H7 (cell line): Measurements from ENCODE around the gene PCDHGA3. TPM values are rescaled to one million over a fixed set of nuclear protein-coding genes. Genes with fewer than 3 reads are reported as not detected.
A peak's percentile ranks its signal among the peaks of the same experiment; 100 is the strongest.
"Not testable (repeated sequence)": the region's sequence is repeated elsewhere in the genome, so short reads cannot be mapped to it uniquely, and the experiment has no call there.

ENCODE experiments used
- DNase-seq: peaks from one replicate; pipeline ENCODE4 v3.0.0; 2012
- H3K27me3 ChIP-seq: 2 replicates; pipeline ENCODE4 v1.6.0; 2011; ENCODE audit warnings: mild to moderate bottlenecking, low read length; ENCODE audit not compliant: control insufficient read depth, insufficient read depth
- H3K36me3 ChIP-seq: replicated peaks from 2 replicates; pipeline ENCODE4 v1.5.1; 2011; ENCODE audit warnings: low read length; ENCODE audit not compliant: control insufficient read depth, insufficient read depth
- H3K4me3 ChIP-seq: 2 replicates; pipeline ENCODE4 v1.5.1; 2011; ENCODE audit warnings: low read depth, mild to moderate bottlenecking, control low read depth, low read length, moderate library complexity; ENCODE audit not compliant: insufficient read depth
- total RNA-seq: library from RNA; depleted of rRNA; stranded (reverse); fragments of >200 nt; shearing (Covaris generic); gene quantifications from 2 replicates; pipeline ENCODE4 v1.2.3, GENCODE V29; 2014

PCDHGA3 gene
- total RNA-seq, 1 experiment from 2014 or later: 0.14 TPM

DNA sequence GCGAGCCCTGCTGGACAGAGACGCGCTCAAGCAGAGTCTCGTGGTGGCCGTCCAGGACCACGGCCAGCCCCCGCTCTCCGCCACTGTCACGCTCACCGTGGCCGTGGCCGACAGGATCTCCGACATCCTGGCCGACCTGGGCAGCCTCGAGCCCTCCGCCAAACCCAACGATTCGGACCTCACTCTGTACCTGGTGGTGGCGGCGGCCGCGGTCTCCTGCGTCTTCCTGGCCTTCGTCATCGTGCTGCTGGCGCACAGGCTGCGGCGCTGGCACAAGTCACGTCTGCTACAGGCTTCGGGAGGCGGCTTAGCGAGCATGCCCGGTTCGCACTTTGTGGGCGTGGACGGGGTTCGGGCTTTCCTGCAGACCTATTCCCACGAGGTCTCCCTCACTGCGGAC, 11.1 kb upstream of the PCDHGA3 start:
- not testable (repeated sequence) for H3K36me3 ChIP-seq, H3K27me3 ChIP-seq, DNase-seq, H3K4me3 ChIP-seq

DNA sequence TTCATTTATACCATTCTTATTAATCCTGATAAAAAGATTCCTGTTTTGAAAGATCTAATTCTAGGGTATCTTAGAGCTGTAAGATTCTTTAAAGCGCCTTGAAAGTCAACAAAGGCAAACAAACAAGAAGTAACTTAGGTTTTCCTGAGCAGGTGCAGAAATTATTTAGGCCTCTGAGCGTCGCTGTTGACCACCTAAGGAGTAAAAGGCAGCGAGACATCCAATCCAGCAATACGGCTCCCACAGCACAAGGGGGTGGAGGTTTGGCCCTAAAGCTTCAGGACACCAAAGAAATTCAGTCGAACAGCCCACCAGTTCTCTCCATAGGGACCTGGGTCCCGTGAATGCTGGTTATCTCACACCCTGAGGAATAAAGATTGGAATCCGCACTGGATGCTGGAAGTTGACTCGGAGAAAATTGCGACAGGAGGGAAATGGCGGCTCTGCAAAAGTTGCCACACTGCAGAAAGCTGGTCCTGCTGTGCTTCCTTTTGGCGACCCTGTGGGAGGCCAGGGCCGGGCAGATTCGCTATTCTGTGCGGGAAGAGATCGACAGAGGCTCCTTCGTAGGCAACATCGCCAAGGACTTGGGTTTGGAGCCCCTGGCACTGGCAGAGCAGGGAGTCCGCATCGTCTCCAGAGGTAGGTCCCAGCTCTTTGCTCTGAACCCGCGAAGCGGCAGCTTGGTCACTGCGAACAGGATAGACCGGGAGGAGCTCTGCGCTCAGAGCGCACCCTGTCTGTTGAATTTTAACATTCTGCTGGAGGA, 4.9 kb upstream of the PCDHGA3 start, which contains the start of gene PCDHGA2:
TSS of gene PCDHGA2 (plus strand) at position 223 of the 769 bp plus-strand sequence.
- peak; percentile 61 for DNase-seq
- Histone ChIP-seq H3K4me3 (no peak within 1 kb of the TSS), H3K36me3 (no peaks in the 10 kb centered on the region), H3K27me3 (no peaks in the 10 kb centered on the region)

DNA sequence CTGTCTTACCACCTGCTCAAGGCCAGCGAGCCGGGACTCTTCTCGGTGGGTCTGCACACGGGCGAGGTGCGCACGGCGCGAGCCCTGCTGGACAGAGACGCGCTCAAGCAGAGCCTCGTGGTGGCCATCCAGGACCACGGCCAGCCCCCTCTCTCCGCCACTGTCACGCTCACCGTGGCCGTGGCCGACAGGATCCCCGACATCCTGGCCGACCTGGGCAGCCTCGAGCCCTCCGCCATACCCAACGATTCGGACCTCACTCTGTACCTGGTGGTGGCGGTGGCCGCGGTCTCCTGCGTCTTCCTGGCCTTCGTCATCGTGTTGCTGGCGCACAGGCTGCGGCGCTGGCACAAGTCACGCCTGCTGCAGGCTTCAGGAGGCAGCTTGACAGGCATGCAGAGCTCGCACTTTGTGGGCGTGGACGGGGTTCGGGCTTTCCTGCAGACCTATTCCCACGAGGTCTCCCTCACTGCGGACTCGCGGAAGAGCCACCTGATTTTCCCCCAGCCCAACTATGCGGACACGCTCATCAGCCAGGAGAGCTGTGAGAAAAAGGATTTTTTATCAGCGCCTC, 2.8 kb upstream of the PCDHGA3 start:
- DNase-seq, H3K4me3 ChIP-seq, H3K27me3 ChIP-seq, H3K36me3 ChIP-seq: not testable (repeated sequence)

DNA sequence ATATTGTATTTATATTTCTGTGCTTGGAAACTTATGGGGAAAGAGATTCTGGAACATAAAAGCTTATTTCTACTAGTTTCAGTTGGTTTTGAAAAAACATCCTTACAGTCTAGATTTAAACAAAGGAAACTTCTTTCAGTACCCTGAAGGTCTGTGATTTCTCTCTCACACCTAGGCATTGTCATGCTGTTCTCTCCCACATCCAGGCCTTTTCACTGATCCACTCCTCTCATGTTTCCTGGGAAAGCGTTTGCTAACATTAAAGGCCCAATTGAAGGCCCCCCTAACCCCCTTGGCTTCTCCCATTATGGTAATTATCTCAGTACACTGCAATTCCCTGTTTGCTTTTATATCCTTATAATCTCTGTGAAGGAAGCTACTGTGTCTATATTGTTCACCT, 856 bp upstream of the PCDHGA3 start:
- Histone ChIP-seq H3K4me3 (no peak overlapping the region), H3K27me3 (no peaks in the 10 kb centered on the region), H3K36me3 (no peaks in the 10 kb centered on the region)
- no peak for DNase-seq

GRCh38 chr5:141343953-141344463, 379 bp downstream of the PCDHGA3 start:
- Histone ChIP-seq H3K36me3 (no peaks in the 10 kb centered on the region), H3K27me3 (no peaks in the 10 kb centered on the region), H3K4me3 (no peak overlapping the region)
- no peak for DNase-seq

GRCh38 chr5:141345327-141345726, 1.7 kb downstream of the PCDHGA3 start:
- no peak overlapping the region for H3K4me3 ChIP-seq
- DNase-seq: no peak

DNA sequence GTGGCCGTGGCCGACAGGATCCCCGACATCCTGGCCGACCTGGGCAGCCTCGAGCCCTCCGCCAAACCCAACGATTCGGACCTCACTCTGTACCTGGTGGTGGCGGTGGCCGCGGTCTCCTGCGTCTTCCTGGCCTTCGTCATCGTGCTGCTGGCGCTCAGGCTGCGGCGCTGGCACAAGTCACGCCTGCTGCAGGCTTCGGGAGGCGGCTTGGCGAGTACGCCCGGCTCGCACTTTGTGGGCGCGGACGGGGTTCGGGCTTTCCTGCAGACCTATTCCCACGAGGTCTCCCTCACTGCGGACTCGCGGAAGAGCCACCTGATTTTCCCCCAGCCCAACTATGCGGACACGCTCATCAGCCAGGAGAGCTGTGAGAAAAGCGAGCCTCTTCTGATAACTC, 2.4 kb downstream of the PCDHGA3 start:
- DNase-seq, H3K4me3 ChIP-seq, H3K27me3 ChIP-seq, H3K36me3 ChIP-seq: not testable (repeated sequence)

More at GRCh38 chr5:141345327-141345726, 1.7 kb downstream of the PCDHGA3 start:
- H3K36me3 ChIP-seq: no peaks in the 10 kb centered on the region
- H3K27me3 ChIP-seq: no peaks in the 10 kb centered on the region

- H3K4me3 ChIP-seq: no peak within 1 kb of the TSS
Measured at GRCh38 chr5:141349917-141350619, 6.4 kb downstream of the PCDHGA3 start, which contains the start of gene PCDHGB1. Gene PCDHGB1 (plus strand): TSS chr5:141350099. CDS start chr5:141350261, 162 bp downstream.

GRCh38 chr5:141351591-141351990, 8.0 kb downstream of the PCDHGA3 start:
- H3K36me3 ChIP-seq: no peaks in the 10 kb centered on the region
- no peak overlapping the region for H3K4me3 ChIP-seq
- no peaks in the 10 kb centered on the region for H3K27me3 ChIP-seq
- no peak for DNase-seq

More at GRCh38 chr5:141349917-141350619, 6.4 kb downstream of the PCDHGA3 start, which contains the start of gene PCDHGB1:
- peak; percentile 83 for DNase-seq
- Histone ChIP-seq H3K36me3 (no peaks in the 10 kb centered on the region), H3K27me3 (no peaks in the 10 kb centered on the region)

DNA sequence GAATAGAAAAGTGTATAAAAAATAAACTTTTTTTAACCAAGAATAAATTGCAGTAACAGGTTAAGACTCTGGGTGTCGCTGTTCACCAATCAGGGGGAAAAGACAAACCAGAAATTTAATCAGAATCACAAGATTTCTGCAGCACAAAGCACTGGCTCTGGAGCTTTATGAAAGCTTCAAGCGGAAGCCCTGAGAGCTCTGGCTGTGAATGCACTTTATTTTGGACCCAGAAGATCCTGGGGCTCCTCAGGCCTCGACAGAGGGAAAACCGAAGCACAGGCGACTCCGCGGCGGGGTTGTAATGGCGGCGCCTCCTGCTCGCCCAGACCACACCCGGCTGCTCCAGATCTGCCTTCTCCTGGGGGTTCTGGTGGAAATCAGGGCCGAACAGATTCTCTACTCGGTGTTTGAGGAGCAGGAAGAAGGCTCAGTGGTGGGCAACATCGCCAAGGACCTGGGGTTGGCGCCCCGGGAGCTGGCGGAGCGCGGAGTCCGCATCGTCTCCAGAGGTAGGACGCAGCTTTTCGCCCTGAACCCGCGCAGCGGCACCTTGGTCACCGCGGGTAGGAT, 11.4 kb downstream of the PCDHGA3 start, which contains the start of gene PCDHGA4:
TSS of gene PCDHGA4 (plus strand) at position 122 of the 570 bp plus-strand sequence. CDS start at position 209, 87 bp downstream.
- no peaks in the 10 kb centered on the region for H3K27me3 ChIP-seq
- DNase-seq: no peak
- H3K4me3 ChIP-seq: no peak within 1 kb of the TSS
- H3K36me3 ChIP-seq: no peaks in the 10 kb centered on the region

DNA sequence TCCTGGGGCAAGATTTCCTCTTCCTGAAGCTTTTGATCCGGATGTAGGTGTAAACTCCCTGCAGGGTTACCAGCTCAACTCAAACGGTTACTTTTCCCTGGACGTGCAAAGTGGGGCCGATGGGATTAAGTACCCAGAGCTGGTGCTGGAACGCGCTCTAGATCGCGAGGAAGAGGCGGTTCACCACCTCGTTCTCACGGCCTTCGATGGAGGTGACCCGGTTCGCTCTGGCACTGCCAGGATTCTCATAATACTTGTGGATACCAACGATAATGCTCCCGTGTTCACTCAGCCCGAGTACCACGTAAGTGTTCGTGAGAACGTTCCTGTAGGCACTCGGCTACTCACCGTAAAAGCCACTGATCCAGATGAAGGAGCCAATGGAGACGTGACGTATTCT, 12.0 kb downstream of the PCDHGA3 start:
- H3K4me3 ChIP-seq: no peak overlapping the region
- no peak for DNase-seq
- H3K27me3 ChIP-seq: no peaks in the 10 kb centered on the region
- no peaks in the 10 kb centered on the region for H3K36me3 ChIP-seq

- H3K27me3 ChIP-seq: no peaks in the 10 kb centered on the region
- DNase-seq: no peak
- no peak overlapping the region for H3K4me3 ChIP-seq
- H3K36me3 ChIP-seq: no peaks in the 10 kb centered on the region
Measured at GRCh38 chr5:141356133-141356532, 12.5 kb downstream of the PCDHGA3 start.

- Histone ChIP-seq H3K36me3 (no peaks in the 10 kb centered on the region), H3K27me3 (no peaks in the 10 kb centered on the region), H3K4me3 (no peak overlapping the region)
- no peak for DNase-seq
Measured at GRCh38 chr5:141356950-141357349, 13.3 kb downstream of the PCDHGA3 start.

DNA sequence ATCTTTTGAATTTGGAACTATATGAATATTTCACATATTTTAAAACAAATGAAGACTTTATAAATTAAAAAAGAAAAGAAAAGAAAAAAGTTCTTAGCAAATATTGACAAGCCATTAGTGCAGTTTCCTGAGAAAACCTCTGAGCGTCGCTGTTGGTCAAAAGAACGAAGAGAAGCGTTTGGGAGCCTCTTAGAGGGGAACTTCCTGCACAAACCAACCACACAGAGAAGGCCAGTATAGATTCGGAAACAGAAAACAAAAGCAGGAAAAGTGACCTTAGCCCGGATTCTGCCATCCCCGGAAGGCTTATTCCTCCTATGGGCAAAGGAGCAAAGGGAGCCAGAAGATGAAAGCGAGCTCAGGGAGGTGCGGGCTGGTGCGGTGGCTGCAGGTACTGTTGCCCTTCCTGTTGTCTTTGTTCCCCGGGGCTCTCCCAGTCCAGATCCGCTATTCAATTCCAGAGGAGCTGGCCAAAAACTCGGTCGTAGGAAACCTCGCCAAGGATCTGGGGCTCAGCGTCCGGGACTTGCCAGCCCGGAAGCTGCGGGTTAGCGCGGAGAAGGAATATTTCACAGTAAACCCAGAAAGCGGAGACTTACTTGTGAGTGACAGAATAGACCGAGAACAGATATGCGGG, 16.3 kb downstream of the PCDHGA3 start, which contains the start of gene PCDHGB2:
TSS of gene PCDHGB2 (plus strand) at position 205 of the 637 bp plus-strand sequence. CDS start at position 347, 142 bp downstream.
- Histone ChIP-seq H3K27me3 (no peaks in the 10 kb centered on the region), H3K36me3 (no peaks in the 10 kb centered on the region), H3K4me3 (no peak within 1 kb of the TSS)
- peak; percentile 80 for DNase-seq
